ENCODE data around the gene MRPL19. TPM values are rescaled to one million over a fixed set of nuclear protein-coding genes. Genes with fewer than 3 reads are reported as not detected.

MRPL19 gene
- total and polyA plus RNA-seq, 2 of the 13 experiments (the other 11 are each of a cell fraction or from before 2014, with no cell fraction given): 43.2 to 163 TPM

DNA sequence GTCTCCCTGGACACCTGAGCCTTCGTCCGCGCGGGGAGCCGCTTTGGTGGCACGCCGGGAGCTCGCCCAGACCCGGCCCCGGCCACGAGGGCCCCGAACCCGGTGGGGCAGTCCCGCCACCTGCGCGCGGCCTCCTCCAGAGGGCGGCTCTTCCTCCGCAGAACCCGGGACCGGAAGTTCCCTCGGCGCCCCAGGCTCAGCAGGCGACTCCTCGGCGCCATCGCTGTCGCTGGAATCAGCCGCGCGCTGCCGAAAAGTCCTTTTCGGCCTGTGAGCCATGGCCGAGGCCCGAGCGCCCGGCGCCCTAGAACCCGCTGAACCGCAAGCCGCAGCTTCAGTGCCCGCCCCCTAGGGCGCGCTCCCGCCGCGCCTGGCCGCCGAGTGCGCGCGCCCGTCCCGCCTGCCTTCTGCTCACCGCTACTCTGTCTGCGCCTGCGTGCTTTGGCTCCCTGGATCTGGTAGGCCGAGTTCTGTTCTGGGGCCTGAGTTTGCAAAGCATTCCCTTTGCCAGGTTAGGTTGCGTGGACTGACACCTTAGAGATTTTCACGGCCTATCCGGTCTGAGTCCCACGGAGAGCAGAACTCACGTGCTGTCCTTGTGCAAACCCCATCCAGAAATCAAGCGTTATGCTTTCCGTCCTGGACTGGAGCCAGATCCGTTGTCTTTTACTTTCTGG, 64.1 kb downstream of the MRPL19 start, which contains the start of gene GCFC2:
TSS of gene GCFC2 (minus strand) at position 339 of the 677 bp plus-strand sequence. CDS start at position 279, 60 bp downstream.
- CTCF ChIA-PET (ENCODE audit: low intra/inter-chr PET ratio, low total read pairs): no interaction called here
- Histone ChIP-seq H3K27ac (ENCODE audit: extremely low read length, insufficient read depth, low read length) (peak within 1 kb of the TSS; percentile 94), H2AFZ (ENCODE audit: low read length) (peak within 1 kb of the TSS; percentile 99), H3K79me2 (ENCODE audit: insufficient read depth, low read length) (peaks cover 33% of the 10 kb centered on the region), H3K27me3 (ENCODE audit: control insufficient read depth in 1 of 2, insufficient read depth in 2 of 2, low read length in 2 of 2) (no peaks in the 10 kb centered on the region; a peak in 1 of 5 replicates), H3K36me3 (replicated peaks in 1 of 2; ENCODE audit: control insufficient read depth in 1 of 2, insufficient read depth in 2 of 2, low read length in 2 of 2) (peaks cover 4 to 5% of the 10 kb centered on the region in 2 experiments; a peak in 4 of 5 replicates), H3K4me2 (ENCODE audit: low read depth, low read length) (peak within 1 kb of the TSS; percentile 99), H3K4me1 (ENCODE audit: insufficient read depth, low read length) (peaks cover 43% of the 10 kb centered on the region), H3K4me3 (replicated peaks in 1 of 3; ENCODE audit: insufficient read depth in 1 of 3, low read depth in 2 of 3, low read length in 3 of 3) (peak within 1 kb of the TSS; percentile 66 to 75 (median 67)), H4K20me1 (ENCODE audit: insufficient read depth, low read length) (no peaks in the 10 kb centered on the region), H3K9me3 (ENCODE audit: low read length) (no peaks in the 10 kb centered on the region), H3K9ac (ENCODE audit: insufficient read depth, low read depth, low read length) (peak within 1 kb of the TSS; percentile 90)
- peak; percentile 90 for DNase-seq (ENCODE audit: low spot score)
- POLR2A ChIA-PET: interaction anchor here (1.0 to 2.3 kb wide), 9 partner anchors 9 to 188 kb away, joined by 3 to 15 read pairs (median 5); partner anchors contain the start of gene MRPL19
- intact Hi-C loops (cut with micrococcal nuclease; ENCODE audit: unreplicated experiment): loop anchor here (2.0 to 10.0 kb wide), 2 partner anchors 64 to 894 kb away; partner anchors contain the start of gene MRPL19
- WGBS (ENCODE audit: low lambda C conversion rate): under 1% methylated on average over 33 of the region's 66 CpGs
- FAIRE-seq: peak; percentile 78
- BruUV-seq (replicated peaks): no TSS peak
- in situ Hi-C loops (cut with HindIII; ENCODE audit: extremely low pct_ligation_motif_present, low pct_unique_long_range_greater_than_20kb): no loop called here
- peak; percentile 97 for ATAC-seq
- TF ChIP-seq ELF4 (CRISPR knock-in tag; IDR thresholded peaks at IDR 0.05; ENCODE audit: borderline replicate concordance): peak; percentile 88
- TF ChIP-seq AFF4 (CRISPR knock-in tag; IDR thresholded peaks at IDR 0.05): no peak
- peak; percentile 100 for TF ChIP-seq ZNF552 (CRISPR knock-in tag; IDR thresholded peaks at IDR 0.05; ENCODE audit: borderline replicate concordance)
- TF ChIP-seq, protein P1, sequence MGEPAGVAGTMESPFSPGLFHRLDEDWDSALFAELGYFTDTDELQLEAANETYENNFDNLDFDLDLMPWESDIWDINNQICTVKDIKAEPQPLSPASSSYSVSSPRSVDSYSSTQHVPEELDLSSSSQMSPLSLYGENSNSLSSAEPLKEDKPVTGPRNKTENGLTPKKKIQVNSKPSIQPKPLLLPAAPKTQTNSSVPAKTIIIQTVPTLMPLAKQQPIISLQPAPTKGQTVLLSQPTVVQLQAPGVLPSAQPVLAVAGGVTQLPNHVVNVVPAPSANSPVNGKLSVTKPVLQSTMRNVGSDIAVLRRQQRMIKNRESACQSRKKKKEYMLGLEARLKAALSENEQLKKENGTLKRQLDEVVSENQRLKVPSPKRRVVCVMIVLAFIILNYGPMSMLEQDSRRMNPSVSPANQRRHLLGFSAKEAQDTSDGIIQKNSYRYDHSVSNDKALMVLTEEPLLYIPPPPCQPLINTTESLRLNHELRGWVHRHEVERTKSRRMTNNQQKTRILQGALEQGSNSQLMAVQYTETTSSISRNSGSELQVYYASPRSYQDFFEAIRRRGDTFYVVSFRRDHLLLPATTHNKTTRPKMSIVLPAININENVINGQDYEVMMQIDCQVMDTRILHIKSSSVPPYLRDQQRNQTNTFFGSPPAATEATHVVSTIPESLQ (CRISPR knock-in tag; conservative IDR thresholded peaks at IDR 0.05): peak; percentile 88
- TF ChIP-seq ZNF160 (CRISPR knock-in tag; IDR thresholded peaks at IDR 0.05): peak; percentile 98
- TF ChIP-seq HOXD1 (CRISPR knock-in tag; IDR thresholded peaks at IDR 0.05): peak; percentile 98
- TF ChIP-seq ZNF550 (CRISPR knock-in tag; IDR thresholded peaks at IDR 0.05; ENCODE audit: borderline replicate concordance): peak; percentile 100
- peak; percentile 42 for TF ChIP-seq SP5 (CRISPR knock-in tag; IDR thresholded peaks at IDR 0.05; ENCODE audit: borderline replicate concordance, low read depth)
- no peak for TF ChIP-seq ZNF737 (CRISPR knock-in tag; IDR thresholded peaks at IDR 0.05; ENCODE audit: borderline replicate concordance)
- peak; percentile 99; the same call in 1 of the 2 replicates for TF ChIP-seq KLF15 (CRISPR knock-in tag; IDR thresholded peaks at IDR 0.05; ENCODE audit: borderline replicate concordance)
- TF ChIP-seq RBFOX2 (IDR thresholded peaks at IDR 0.05; ENCODE audit: low read depth, low read length): peak; percentile 100
- peak; percentile 100 for TF ChIP-seq ZNF230 (CRISPR knock-in tag; IDR thresholded peaks at IDR 0.05)
- TF ChIP-seq, protein P2, sequence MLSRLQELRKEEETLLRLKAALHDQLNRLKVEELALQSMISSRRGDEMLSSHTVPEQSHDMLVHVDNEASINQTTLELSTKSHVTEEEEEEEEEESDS (CRISPR knock-in tag; IDR thresholded peaks at IDR 0.05; ENCODE audit: borderline replicate concordance): peak; percentile 97
- TF ChIP-seq NCOA1 (CRISPR knock-in tag; IDR thresholded peaks at IDR 0.05): peak; percentile 96
- no peak for TF ChIP-seq PRPF4 (IDR thresholded peaks at IDR 0.05; ENCODE audit: low read depth, low read length, poor library complexity, severe bottlenecking)
- peak; percentile 100 for TF ChIP-seq ARID2 (CRISPR knock-in tag; IDR thresholded peaks at IDR 0.05; ENCODE audit: borderline replicate concordance)

Data from HepG2 (cell line).